ENCODE results near the gene SLC5A11.
"Not testable (repeated sequence)": the region's sequence is repeated elsewhere in the genome, so short reads cannot be mapped to it uniquely, and the experiment has no call there.

Gene SLC5A11

GRCh38 chr16:24834459-24835335, 11.1 kb upstream of the SLC5A11 start:
- DNase-seq (ENCODE audit: low read depth in 1 of 2, low spot score in 1 of 2), result no peak

- no peak for DNase-seq (ENCODE audit: low read depth in 1 of 2, low spot score in 1 of 2)
Measured at GRCh38 chr16:24836836-24837235, 8.9 kb upstream of the SLC5A11 start.

GRCh38 chr16:24837969-24838368, 7.8 kb upstream of the SLC5A11 start:
- no peak for DNase-seq (ENCODE audit: low read depth in 1 of 2, low spot score in 1 of 2)

GRCh38 chr16:24838554-24839266, 7.1 kb upstream of the SLC5A11 start:
- no peak for DNase-seq (ENCODE audit: low read depth in 1 of 2, low spot score in 1 of 2)

- no peak for DNase-seq (ENCODE audit: low read depth in 1 of 2, low spot score in 1 of 2)
Measured at GRCh38 chr16:24839347-24839972, 6.3 kb upstream of the SLC5A11 start.

GRCh38 chr16:24841291-24841690, 4.5 kb upstream of the SLC5A11 start:
- DNase-seq (ENCODE audit: low read depth in 1 of 2, low spot score in 1 of 2), result no peak

GRCh38 chr16:24844101-24845030, 1.4 kb upstream of the SLC5A11 start:
- no peak for DNase-seq (ENCODE audit: low read depth in 1 of 2, low spot score in 1 of 2)

- not testable (repeated sequence) for DNase-seq (ENCODE audit: low read depth in 1 of 2, low spot score in 1 of 2)
Measured at GRCh38 chr16:24845031-24845365, 765 bp upstream of the SLC5A11 start.

- DNase-seq (ENCODE audit: low read depth in 1 of 2, low spot score in 1 of 2), result no peak
Measured at GRCh38 chr16:24846548-24847357, 990 bp downstream of the SLC5A11 start.

GRCh38 chr16:24847358-24847664, 1.5 kb downstream of the SLC5A11 start:
- DNase-seq (ENCODE audit: low read depth in 1 of 2, low spot score in 1 of 2), result no peak

- no peak for DNase-seq (ENCODE audit: low read depth in 1 of 2, low spot score in 1 of 2)
Measured at GRCh38 chr16:24848065-24848464, 2.3 kb downstream of the SLC5A11 start.

- DNase-seq (ENCODE audit: low read depth in 1 of 2, low spot score in 1 of 2), result no peak
Measured at GRCh38 chr16:24849641-24850040, 3.9 kb downstream of the SLC5A11 start.

GRCh38 chr16:24850289-24850938, 4.7 kb downstream of the SLC5A11 start:
- DNase-seq (ENCODE audit: low read depth in 1 of 2, low spot score in 1 of 2), result no peak

GRCh38 chr16:24851700-24852099, 5.9 kb downstream of the SLC5A11 start:
- no peak for DNase-seq (ENCODE audit: low read depth in 1 of 2, low spot score in 1 of 2)

- DNase-seq (ENCODE audit: low read depth in 1 of 2, low spot score in 1 of 2), result no peak
Measured at GRCh38 chr16:24852281-24852721, 6.5 kb downstream of the SLC5A11 start.

GRCh38 chr16:24853169-24853824, 7.5 kb downstream of the SLC5A11 start:
- DNase-seq (ENCODE audit: low read depth in 1 of 2, low spot score in 1 of 2), result no peak

GRCh38 chr16:24853830-24854229, 8.1 kb downstream of the SLC5A11 start:
- no peak for DNase-seq (ENCODE audit: low read depth in 1 of 2, low spot score in 1 of 2)

- DNase-seq (ENCODE audit: low read depth in 1 of 2, low spot score in 1 of 2), result no peak
Measured at GRCh38 chr16:24854607-24855171, 8.9 kb downstream of the SLC5A11 start.

GRCh38 chr16:24855678-24856077, 9.9 kb downstream of the SLC5A11 start:
- no peak for DNase-seq (ENCODE audit: low read depth in 1 of 2, low spot score in 1 of 2)
